ENCODE measurements around the gene PSMB5. TPM values are rescaled to one million over a fixed set of nuclear protein-coding genes. Genes with fewer than 3 reads are reported as not detected.

PSMB5 gene
- total and polyA plus RNA-seq, 4 donors = 74.0 to 152 (median 95.4) TPM

DNA sequence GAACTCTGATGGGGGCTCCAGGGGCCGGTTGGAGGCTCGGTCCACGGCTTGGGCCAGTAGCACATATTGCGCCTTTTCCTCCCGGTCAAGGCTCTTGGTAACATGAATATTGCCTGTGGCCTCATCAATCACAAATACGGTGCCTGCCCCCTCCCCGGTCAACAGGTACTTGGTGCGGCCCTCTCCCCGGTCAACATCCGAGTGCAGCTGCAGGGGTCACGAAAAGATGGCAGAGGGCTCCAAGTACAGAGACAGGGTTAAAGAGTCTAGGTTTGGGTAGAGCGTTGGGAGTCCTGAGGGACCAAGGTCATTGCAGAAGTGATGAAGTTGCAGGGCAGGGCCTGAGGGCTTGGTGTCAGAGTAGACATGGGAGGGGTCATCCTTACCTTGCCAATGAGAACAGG is 20.4 kb upstream of the PSMB5 start (continued):
- TF ChIP-seq EGR1 (IDR thresholded peaks at IDR 0.05; ENCODE audit: low read depth in 2 of 2) (no peak), NR2F2 (IDR thresholded peaks at IDR 0.05) (no peak), FOXA2 (IDR thresholded peaks at IDR 0.05) (no peak)

DNA sequence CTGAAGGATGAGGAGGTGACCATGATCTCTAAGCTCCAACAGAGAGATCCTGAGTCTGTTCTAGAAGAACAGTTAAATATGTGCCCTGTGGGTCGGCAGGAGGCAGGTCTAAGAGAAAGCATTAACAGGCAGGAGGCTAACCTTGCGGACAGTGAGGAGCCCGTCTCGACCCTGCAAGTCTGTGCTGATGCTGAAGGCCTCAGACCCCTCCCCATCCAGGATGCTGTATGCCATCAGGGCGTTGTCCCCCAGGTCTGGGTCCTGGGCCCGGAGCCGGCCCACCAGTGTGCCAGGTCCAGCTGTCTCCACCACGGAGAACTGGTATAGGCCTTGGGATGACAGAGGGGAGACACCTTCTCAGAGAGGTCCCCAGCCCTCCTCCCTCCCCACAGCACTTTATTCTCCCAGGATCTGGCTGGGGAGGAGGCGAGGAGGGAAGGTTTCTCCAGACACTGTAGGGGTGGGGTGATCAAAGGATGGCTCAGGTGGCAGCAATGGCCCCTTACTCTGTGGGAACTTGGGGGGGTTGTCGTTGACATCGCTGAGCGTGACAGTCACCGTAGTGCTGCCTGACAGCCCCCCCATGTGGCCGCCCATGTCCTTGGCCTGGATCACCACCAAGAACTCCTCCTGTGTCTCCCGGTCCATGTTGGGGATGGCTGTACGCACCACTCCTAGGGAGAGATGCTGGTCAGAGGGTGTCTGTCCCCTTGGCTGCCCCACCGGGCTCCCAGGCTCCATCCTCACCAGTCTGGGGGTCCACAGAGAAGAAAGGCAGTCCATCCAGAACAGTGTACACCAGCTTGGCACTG is 19.5 kb upstream of the PSMB5 start:
- Histone ChIP-seq H3K36me3 (ENCODE audit: control insufficient read depth in 4 of 4, insufficient read depth in 3 of 4, low read depth in 1 of 4, low read length in 3 of 4) (peaks cover 0 to 6% (median 4%) of the 10 kb centered on the region in 4 donors), H3K27me3 (ENCODE audit: control insufficient read depth in 4 of 4, insufficient read depth in 4 of 4, low read length in 3 of 4) (no peaks in the 10 kb centered on the region), H3K9ac (ENCODE audit: low read depth in 1 of 2, low read length in 2 of 2) (no peak overlapping the region), H3K4me3 (ENCODE audit: low read depth in 1 of 3, low read length in 3 of 3) (no peak overlapping the region), H3K4me1 (ENCODE audit: control insufficient read depth in 4 of 4, insufficient read depth in 4 of 4, low read length in 3 of 4) (peaks cover 4 to 15% (median 13%) of the 10 kb centered on the region in 4 donors), H3K9me3 (ENCODE audit: control insufficient read depth in 4 of 4, low read length in 3 of 4) (no peaks in the 10 kb centered on the region), H3K27ac (ENCODE audit: low read depth in 1 of 2, low read length in 2 of 2) (no peak overlapping the region)
- WGBS = 85% methylated on average over 17 of the region's 17 CpGs
- TF ChIP-seq SP1 (IDR thresholded peaks at IDR 0.05) (no peak), TAF1 (conservative IDR thresholded peaks at IDR 0.05) (no peak), HNF4G (IDR thresholded peaks at IDR 0.05) (no peak), RAD21 (IDR thresholded peaks at IDR 0.05) (no peak), RXRA (IDR thresholded peaks at IDR 0.05) (no peak), EGR1 (IDR thresholded peaks at IDR 0.05; ENCODE audit: low read depth in 2 of 2) (no peak), NR2F2 (IDR thresholded peaks at IDR 0.05) (no peak)
- TF ChIP-seq, protein P1, sequence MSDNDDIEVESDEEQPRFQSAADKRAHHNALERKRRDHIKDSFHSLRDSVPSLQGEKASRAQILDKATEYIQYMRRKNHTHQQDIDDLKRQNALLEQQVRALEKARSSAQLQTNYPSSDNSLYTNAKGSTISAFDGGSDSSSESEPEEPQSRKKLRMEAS (IDR thresholded peaks at IDR 0.05) = no peak
- TF ChIP-seq, protein P2, sequence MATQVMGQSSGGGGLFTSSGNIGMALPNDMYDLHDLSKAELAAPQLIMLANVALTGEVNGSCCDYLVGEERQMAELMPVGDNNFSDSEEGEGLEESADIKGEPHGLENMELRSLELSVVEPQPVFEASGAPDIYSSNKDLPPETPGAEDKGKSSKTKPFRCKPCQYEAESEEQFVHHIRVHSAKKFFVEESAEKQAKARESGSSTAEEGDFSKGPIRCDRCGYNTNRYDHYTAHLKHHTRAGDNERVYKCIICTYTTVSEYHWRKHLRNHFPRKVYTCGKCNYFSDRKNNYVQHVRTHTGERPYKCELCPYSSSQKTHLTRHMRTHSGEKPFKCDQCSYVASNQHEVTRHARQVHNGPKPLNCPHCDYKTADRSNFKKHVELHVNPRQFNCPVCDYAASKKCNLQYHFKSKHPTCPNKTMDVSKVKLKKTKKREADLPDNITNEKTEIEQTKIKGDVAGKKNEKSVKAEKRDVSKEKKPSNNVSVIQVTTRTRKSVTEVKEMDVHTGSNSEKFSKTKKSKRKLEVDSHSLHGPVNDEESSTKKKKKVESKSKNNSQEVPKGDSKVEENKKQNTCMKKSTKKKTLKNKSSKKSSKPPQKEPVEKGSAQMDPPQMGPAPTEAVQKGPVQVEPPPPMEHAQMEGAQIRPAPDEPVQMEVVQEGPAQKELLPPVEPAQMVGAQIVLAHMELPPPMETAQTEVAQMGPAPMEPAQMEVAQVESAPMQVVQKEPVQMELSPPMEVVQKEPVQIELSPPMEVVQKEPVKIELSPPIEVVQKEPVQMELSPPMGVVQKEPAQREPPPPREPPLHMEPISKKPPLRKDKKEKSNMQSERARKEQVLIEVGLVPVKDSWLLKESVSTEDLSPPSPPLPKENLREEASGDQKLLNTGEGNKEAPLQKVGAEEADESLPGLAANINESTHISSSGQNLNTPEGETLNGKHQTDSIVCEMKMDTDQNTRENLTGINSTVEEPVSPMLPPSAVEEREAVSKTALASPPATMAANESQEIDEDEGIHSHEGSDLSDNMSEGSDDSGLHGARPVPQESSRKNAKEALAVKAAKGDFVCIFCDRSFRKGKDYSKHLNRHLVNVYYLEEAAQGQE (IDR thresholded peaks at IDR 0.05) = no peak
- DNase-seq (ENCODE audit: low spot score) = no peak

DNA sequence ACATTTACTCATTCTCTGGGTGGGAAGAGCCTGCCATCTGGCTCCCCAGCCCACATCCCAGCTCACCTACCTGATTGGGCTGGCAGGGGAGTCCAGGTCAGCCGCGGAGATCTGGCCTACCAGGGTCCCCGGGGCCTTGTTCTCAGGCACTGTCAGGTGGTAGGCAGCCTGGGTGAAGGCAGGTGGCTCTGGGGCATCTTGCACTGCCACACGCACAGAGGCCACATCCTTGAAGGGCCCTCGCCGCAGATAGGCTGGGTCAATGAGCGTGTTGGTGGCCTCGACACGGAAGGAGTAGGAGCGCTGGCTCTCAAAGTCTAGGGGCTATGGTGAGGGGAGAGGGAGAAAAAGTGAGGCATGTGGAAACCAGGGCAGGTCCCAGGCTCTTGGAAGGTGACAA is 18.7 kb upstream of the PSMB5 start:
- 96% methylated on average over 10 of the region's 10 CpGs for WGBS
- Histone ChIP-seq H3K27ac (ENCODE audit: low read depth in 1 of 2, low read length in 2 of 2) (no peak overlapping the region), H3K4me1 (ENCODE audit: control insufficient read depth in 4 of 4, insufficient read depth in 4 of 4, low read length in 3 of 4) (peaks cover 4 to 15% (median 13%) of the 10 kb centered on the region in 4 donors), H3K9ac (ENCODE audit: low read depth in 1 of 2, low read length in 2 of 2) (no peak overlapping the region), H3K36me3 (ENCODE audit: control insufficient read depth in 4 of 4, insufficient read depth in 3 of 4, low read depth in 1 of 4, low read length in 3 of 4) (no peaks in the 10 kb centered on the region), H3K9me3 (ENCODE audit: control insufficient read depth in 4 of 4, low read length in 3 of 4) (no peaks in the 10 kb centered on the region), H3K4me3 (ENCODE audit: low read depth in 1 of 3, low read length in 3 of 3) (no peak overlapping the region), H3K27me3 (ENCODE audit: control insufficient read depth in 4 of 4, insufficient read depth in 4 of 4, low read length in 3 of 4) (no peaks in the 10 kb centered on the region)
- DNase-seq (ENCODE audit: low spot score) = no peak
- TF ChIP-seq, protein P3, sequence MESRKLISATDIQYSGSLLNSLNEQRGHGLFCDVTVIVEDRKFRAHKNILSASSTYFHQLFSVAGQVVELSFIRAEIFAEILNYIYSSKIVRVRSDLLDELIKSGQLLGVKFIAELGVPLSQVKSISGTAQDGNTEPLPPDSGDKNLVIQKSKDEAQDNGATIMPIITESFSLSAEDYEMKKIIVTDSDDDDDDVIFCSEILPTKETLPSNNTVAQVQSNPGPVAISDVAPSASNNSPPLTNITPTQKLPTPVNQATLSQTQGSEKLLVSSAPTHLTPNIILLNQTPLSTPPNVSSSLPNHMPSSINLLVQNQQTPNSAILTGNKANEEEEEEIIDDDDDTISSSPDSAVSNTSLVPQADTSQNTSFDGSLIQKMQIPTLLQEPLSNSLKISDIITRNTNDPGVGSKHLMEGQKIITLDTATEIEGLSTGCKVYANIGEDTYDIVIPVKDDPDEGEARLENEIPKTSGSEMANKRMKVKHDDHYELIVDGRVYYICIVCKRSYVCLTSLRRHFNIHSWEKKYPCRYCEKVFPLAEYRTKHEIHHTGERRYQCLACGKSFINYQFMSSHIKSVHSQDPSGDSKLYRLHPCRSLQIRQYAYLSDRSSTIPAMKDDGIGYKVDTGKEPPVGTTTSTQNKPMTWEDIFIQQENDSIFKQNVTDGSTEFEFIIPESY (IDR thresholded peaks at IDR 0.05) = no peak
- TF ChIP-seq, protein P4, sequence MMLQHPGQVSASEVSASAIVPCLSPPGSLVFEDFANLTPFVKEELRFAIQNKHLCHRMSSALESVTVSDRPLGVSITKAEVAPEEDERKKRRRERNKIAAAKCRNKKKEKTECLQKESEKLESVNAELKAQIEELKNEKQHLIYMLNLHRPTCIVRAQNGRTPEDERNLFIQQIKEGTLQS (IDR thresholded peaks at IDR 0.05) = no peak
- TF ChIP-seq SP1 (IDR thresholded peaks at IDR 0.05) = no peak
- no peak for TF ChIP-seq GABPA (IDR thresholded peaks at IDR 0.05 in 1 of 2, conservative IDR thresholded peaks at IDR 0.05 in 1 of 2)
- no peak for TF ChIP-seq HNF4G (IDR thresholded peaks at IDR 0.05)
- TF ChIP-seq, protein P2 (IDR thresholded peaks at IDR 0.05) = no peak
- TF ChIP-seq, protein P5, sequence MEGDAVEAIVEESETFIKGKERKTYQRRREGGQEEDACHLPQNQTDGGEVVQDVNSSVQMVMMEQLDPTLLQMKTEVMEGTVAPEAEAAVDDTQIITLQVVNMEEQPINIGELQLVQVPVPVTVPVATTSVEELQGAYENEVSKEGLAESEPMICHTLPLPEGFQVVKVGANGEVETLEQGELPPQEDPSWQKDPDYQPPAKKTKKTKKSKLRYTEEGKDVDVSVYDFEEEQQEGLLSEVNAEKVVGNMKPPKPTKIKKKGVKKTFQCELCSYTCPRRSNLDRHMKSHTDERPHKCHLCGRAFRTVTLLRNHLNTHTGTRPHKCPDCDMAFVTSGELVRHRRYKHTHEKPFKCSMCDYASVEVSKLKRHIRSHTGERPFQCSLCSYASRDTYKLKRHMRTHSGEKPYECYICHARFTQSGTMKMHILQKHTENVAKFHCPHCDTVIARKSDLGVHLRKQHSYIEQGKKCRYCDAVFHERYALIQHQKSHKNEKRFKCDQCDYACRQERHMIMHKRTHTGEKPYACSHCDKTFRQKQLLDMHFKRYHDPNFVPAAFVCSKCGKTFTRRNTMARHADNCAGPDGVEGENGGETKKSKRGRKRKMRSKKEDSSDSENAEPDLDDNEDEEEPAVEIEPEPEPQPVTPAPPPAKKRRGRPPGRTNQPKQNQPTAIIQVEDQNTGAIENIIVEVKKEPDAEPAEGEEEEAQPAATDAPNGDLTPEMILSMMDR (IDR thresholded peaks at IDR 0.05; ENCODE audit: low read depth, low read length, missing input control) = no peak
- TF ChIP-seq NR2F2 (IDR thresholded peaks at IDR 0.05) = no peak
- TF ChIP-seq RXRA (IDR thresholded peaks at IDR 0.05) = no peak
- TF ChIP-seq RAD21 (IDR thresholded peaks at IDR 0.05) = no peak
- TF ChIP-seq HNF4A (conservative IDR thresholded peaks at IDR 0.05) = no peak
- no peak for TF ChIP-seq FOXA2 (IDR thresholded peaks at IDR 0.05)
- TF ChIP-seq YY1 (IDR thresholded peaks at IDR 0.05) = no peak
- TF ChIP-seq EGR1 (IDR thresholded peaks at IDR 0.05; ENCODE audit: low read depth in 2 of 2) = no peak
- TF ChIP-seq JUND (IDR thresholded peaks at IDR 0.05) = no peak
